Measurements from ENCODE around the gene FBXL20.

The FBXL20 gene

DNA sequence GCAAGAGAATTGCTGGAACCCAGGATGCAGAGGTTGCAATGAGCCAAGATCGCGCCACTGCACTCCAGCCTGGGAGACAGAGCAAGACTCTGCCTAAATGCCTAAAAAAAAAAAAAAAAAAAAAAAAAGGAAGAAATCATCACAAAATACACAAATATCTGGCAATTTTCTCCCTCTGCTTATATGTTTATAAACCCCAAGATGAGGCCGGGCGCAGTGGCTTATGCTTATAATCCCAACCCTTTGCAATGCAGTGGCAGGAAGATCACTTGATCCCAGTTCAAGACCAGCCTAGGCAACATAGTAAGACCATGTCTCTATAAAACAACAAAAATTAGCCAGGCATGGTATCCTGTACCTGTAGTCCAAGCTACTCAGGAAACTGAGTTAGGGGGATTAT, 28.2 kb upstream of the FBXL20 start:
- no peak for DNase-seq (ENCODE audit: low spot score)
- in situ Hi-C loops (cut with MboI; ENCODE audit: low pct_unique_long_range_greater_than_20kb, low sequenced_read_pairs, unreplicated experiment): no loop called here
- TF ChIP-seq, protein P1, sequence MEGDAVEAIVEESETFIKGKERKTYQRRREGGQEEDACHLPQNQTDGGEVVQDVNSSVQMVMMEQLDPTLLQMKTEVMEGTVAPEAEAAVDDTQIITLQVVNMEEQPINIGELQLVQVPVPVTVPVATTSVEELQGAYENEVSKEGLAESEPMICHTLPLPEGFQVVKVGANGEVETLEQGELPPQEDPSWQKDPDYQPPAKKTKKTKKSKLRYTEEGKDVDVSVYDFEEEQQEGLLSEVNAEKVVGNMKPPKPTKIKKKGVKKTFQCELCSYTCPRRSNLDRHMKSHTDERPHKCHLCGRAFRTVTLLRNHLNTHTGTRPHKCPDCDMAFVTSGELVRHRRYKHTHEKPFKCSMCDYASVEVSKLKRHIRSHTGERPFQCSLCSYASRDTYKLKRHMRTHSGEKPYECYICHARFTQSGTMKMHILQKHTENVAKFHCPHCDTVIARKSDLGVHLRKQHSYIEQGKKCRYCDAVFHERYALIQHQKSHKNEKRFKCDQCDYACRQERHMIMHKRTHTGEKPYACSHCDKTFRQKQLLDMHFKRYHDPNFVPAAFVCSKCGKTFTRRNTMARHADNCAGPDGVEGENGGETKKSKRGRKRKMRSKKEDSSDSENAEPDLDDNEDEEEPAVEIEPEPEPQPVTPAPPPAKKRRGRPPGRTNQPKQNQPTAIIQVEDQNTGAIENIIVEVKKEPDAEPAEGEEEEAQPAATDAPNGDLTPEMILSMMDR (IDR thresholded peaks at IDR 0.05; ENCODE audit: extremely low read depth, insufficient read depth, missing control alignments): no peak

DNA sequence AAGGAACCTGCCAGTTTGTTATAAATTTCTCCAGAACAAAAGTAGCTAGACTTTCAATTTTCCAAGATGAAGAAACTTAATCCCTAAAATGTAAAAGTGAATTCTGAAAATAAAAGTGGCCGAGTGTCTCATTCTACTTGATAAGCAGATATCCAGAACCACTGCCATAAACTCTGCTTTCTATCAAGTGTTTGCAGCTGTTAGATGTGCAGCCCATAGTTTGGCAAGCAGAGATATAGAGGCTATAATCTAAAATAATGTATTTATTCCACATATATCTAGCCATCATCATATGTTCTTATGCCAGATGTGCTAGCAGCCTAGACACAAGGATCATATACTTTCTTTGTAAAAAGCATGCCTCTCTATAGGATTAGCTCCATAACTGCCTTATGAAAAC, 14.7 kb upstream of the FBXL20 start:
- in situ Hi-C loops (cut with MboI; ENCODE audit: low pct_unique_long_range_greater_than_20kb, low sequenced_read_pairs, unreplicated experiment): no loop called here
- DNase-seq (ENCODE audit: low spot score): no peak
- TF ChIP-seq, protein P1 (IDR thresholded peaks at IDR 0.05; ENCODE audit: extremely low read depth, insufficient read depth, missing control alignments): no peak

DNA sequence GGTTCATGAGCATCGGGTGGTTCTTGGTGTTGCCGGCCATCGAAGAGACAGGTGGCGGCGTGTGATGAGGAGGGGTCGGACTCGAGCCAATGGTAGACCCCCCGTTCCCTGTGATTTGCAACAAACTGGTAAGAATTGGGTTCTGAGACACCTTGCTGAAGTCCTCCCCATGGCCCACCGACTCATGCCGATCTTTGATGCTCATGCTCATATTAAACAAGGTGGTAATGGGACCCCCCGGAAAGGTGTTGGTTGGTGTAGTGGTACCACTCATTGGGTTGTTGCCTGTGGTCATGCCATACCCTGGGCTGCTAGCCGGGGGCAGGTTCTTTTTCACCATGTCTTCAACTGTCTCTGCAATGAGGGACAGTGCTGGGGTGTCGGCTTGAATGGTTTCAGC, 8.9 kb upstream of the FBXL20 start:
- in situ Hi-C loops (cut with MboI; ENCODE audit: low pct_unique_long_range_greater_than_20kb, low sequenced_read_pairs, unreplicated experiment): no loop called here
- TF ChIP-seq, protein P1 (IDR thresholded peaks at IDR 0.05; ENCODE audit: extremely low read depth, insufficient read depth, missing control alignments): no peak
- no peak for DNase-seq (ENCODE audit: low spot score)

GRCh38 chr17:39408360-39408759, 6.9 kb upstream of the FBXL20 start:
- no peak for DNase-seq (ENCODE audit: low spot score)
- TF ChIP-seq, protein P1 (IDR thresholded peaks at IDR 0.05; ENCODE audit: extremely low read depth, insufficient read depth, missing control alignments): no peak
- in situ Hi-C loops (cut with MboI; ENCODE audit: low pct_unique_long_range_greater_than_20kb, low sequenced_read_pairs, unreplicated experiment): no loop called here

GRCh38 chr17:39406951-39407350, 5.5 kb upstream of the FBXL20 start:
- in situ Hi-C loops (cut with MboI; ENCODE audit: low pct_unique_long_range_greater_than_20kb, low sequenced_read_pairs, unreplicated experiment): no loop called here
- TF ChIP-seq, protein P1 (IDR thresholded peaks at IDR 0.05; ENCODE audit: extremely low read depth, insufficient read depth, missing control alignments): no peak
- DNase-seq (ENCODE audit: low spot score): no peak

GRCh38 chr17:39405436-39405835, 4.0 kb upstream of the FBXL20 start:
- in situ Hi-C loops (cut with MboI; ENCODE audit: low pct_unique_long_range_greater_than_20kb, low sequenced_read_pairs, unreplicated experiment): no loop called here
- TF ChIP-seq, protein P1 (IDR thresholded peaks at IDR 0.05; ENCODE audit: extremely low read depth, insufficient read depth, missing control alignments): no peak
- DNase-seq (ENCODE audit: low spot score): no peak
